SU-DHL-6 (cell line): ENCODE data around the gene JSRP1.

Source experiments
- H2AFZ ChIP-seq: fragments of 200-600 bp; sonication (generic); 2 replicates; pipeline ENCODE4 v1.6.1; 2014; ENCODE audit warnings: low read depth, mild to moderate bottlenecking, moderate library complexity, mixed read lengths, antibody characterized with exemption, low read length; ENCODE audit not compliant: severe bottlenecking
- H3F3A ChIP-seq: fragments of 200-600 bp; shearing (Covaris generic); 2 replicates; pipeline ENCODE4 v1.6.0; 2016; ENCODE audit warnings: antibody characterized with exemption, mild to moderate bottlenecking; ENCODE audit not compliant: insufficient read depth
- H3K27ac ChIP-seq: fragments of 200-600 bp; sonication (generic); 2 replicates; pipeline ENCODE4 v1.5.1; 2016; ENCODE audit warnings: low read depth, mild to moderate bottlenecking, low read length, moderate library complexity, mixed read lengths
- H3K27me3 ChIP-seq: fragments of 200-600 bp; sonication (generic), shearing (Covaris generic); 2 replicates; pipeline ENCODE4 v1.6.0; 2014; ENCODE audit warnings: mild to moderate bottlenecking, low read length
- H3K36me3 ChIP-seq: fragments of 200-600 bp; sonication (generic); 2 replicates; pipeline ENCODE4 v1.6.1; 2014; ENCODE audit warnings: mild to moderate bottlenecking, low read length, mixed read lengths
- H3K4me2 ChIP-seq: fragments of 300-600, 200-600 bp; shearing (Covaris generic), sonication (generic); 2 replicates; pipeline ENCODE4 v1.6.0; 2014; ENCODE audit warnings: low read length, low read depth, mild to moderate bottlenecking; ENCODE audit not compliant: poor library complexity, severe bottlenecking
- H3K4me3 ChIP-seq: fragments of 200-600 bp; sonication (generic); 2 replicates; pipeline ENCODE4 v1.5.1; 2014; ENCODE audit warnings: antibody characterized with exemption, low read length, mild to moderate bottlenecking, mixed read lengths; ENCODE audit not compliant: insufficient read depth, poor library complexity, severe bottlenecking
- H3K79me2 ChIP-seq: fragments of 200-600 bp; sonication (generic); 2 replicates; pipeline ENCODE4 v1.6.1; 2014; ENCODE audit warnings: mild to moderate bottlenecking, low read length, moderate library complexity; ENCODE audit not compliant: insufficient read depth
- H3K9ac ChIP-seq: fragments of 200-600 bp; sonication (generic); 2 replicates; pipeline ENCODE4 v1.7.0; 2014; ENCODE audit warnings: mild to moderate bottlenecking, low read length
- H3K9me2 ChIP-seq: fragments of 200-600 bp; sonication (generic); replicated peaks from 2 replicates; pipeline ENCODE4 v1.6.1; 2014; ENCODE audit warnings: low read length; ENCODE audit not compliant: insufficient read depth
- H3K9me3 ChIP-seq: fragments of 200-600 bp; sonication (generic); 2 replicates; pipeline ENCODE4 v1.6.1; 2014; ENCODE audit warnings: low read length, mixed read lengths; ENCODE audit not compliant: insufficient read depth
- H4K20me1 ChIP-seq: fragments of 200-600 bp; sonication (generic); 2 replicates; pipeline ENCODE4 v1.6.1; 2014; ENCODE audit warnings: low read depth, mild to moderate bottlenecking, antibody characterized with exemption, low read length, moderate library complexity, mixed read lengths
- EZH2phosphoT487 ChIP-seq: fragments of 200-600 bp; sonication (generic), shearing (Covaris generic); conservative IDR thresholded peaks from 2 replicates; pipeline ENCODE4 v1.6.1; 2018; ENCODE audit warnings: mild to moderate bottlenecking, antibody characterized with exemption, low read length, moderate library complexity, mixed read lengths
- TF ChIP-seq, protein P1 (sequence below): fragments of 200-600 bp; sonication (generic); IDR thresholded peaks from one replicate; pipeline ENCODE4 v1.5.1; 2017; ENCODE audit warnings: antibody characterized with exemption, mild to moderate bottlenecking, low read length, moderate library complexity; ENCODE audit not compliant: insufficient read depth, poor library complexity, severe bottlenecking

The JSRP1 gene

DNA sequence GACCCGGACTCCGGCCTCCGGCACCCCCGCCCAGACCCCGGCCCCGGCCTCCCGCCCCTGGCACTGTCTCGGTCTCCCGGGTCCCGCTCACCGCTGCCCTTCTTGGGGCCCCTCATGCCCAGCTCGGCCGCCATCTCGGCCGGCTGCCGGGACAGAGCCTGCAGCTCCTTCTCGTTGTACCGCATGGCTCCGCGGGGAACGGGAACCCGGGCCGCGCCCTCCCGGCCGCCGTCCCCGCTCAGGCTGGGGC is 20.2 kb downstream of the JSRP1 start:
- no peaks in the 10 kb centered on the region for H3K36me3 ChIP-seq
- H3K9me2 ChIP-seq: no peaks in the 10 kb centered on the region
- peak overlapping the region; percentile 90 for H3K4me3 ChIP-seq
- peak overlapping the region; percentile 95 for H3K9ac ChIP-seq
- H4K20me1 ChIP-seq: peaks cover 8% of the 10 kb centered on the region; the same call in 1 of the 2 replicates
- peak overlapping the region; percentile 81 for H3K27ac ChIP-seq
- peaks cover 67% of the 10 kb centered on the region for H3K79me2 ChIP-seq
- H3F3A ChIP-seq: peaks cover 17% of the 10 kb centered on the region; the same call in 1 of the 2 replicates
- no peak overlapping the region for H2AFZ ChIP-seq
- H3K27me3 ChIP-seq: no peaks in the 10 kb centered on the region
- TF ChIP-seq EZH2phosphoT487: no peak
- TF ChIP-seq, protein P1, sequence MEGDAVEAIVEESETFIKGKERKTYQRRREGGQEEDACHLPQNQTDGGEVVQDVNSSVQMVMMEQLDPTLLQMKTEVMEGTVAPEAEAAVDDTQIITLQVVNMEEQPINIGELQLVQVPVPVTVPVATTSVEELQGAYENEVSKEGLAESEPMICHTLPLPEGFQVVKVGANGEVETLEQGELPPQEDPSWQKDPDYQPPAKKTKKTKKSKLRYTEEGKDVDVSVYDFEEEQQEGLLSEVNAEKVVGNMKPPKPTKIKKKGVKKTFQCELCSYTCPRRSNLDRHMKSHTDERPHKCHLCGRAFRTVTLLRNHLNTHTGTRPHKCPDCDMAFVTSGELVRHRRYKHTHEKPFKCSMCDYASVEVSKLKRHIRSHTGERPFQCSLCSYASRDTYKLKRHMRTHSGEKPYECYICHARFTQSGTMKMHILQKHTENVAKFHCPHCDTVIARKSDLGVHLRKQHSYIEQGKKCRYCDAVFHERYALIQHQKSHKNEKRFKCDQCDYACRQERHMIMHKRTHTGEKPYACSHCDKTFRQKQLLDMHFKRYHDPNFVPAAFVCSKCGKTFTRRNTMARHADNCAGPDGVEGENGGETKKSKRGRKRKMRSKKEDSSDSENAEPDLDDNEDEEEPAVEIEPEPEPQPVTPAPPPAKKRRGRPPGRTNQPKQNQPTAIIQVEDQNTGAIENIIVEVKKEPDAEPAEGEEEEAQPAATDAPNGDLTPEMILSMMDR: no peak
- peak overlapping the region; percentile 97 for H3K4me2 ChIP-seq
- H3K9me3 ChIP-seq: no peaks in the 10 kb centered on the region

DNA sequence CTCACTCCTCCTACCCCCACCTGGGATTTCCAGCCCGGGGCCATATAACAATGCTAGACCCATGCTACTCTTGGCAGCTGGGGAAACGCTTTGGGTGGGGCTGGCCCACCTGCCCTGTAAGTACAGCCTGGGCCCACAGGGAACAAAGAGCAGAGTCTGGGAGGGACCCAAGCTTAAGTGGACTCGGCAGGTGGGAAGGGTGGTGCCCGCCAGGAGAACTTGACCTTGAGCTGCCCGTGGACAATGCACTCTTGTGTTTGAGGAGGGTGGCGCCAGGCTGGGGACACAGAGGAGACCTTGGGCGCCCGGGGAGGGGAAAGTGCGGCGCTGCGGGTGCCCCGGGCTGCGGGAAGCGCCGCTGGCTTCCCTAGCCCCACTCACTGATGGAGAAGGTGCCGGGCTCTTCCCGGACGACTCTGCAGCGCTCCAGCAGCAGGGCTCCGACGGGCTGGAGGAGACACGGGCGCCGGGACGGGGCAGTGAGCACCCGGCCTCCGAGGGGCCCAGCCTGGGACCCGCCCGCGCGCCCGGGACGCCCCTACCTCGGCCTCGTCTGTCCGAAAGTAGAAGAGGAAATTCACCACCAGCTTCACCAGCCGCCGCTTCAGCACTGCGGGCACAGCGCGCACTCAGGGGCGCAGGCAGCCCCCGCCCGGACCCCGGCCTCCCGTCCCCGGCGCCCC is 20.7 kb downstream of the JSRP1 start:
- Histone ChIP-seq H3K36me3 (no peaks in the 10 kb centered on the region), H3F3A (peaks cover 17% of the 10 kb centered on the region; the same call in 1 of the 2 replicates), H4K20me1 (0 out of 2 replicates have a peak, but pooled peaks cover 8% of the 10 kb centered on the region), H3K9ac (peak overlapping the region; percentile 95), H3K9me3 (no peaks in the 10 kb centered on the region), H3K27me3 (no peaks in the 10 kb centered on the region), H3K4me3 (peak overlapping the region; percentile 90), H3K27ac (peak overlapping the region; percentile 81), H3K4me2 (peak overlapping the region; percentile 97), H3K79me2 (peaks cover 62% of the 10 kb centered on the region), H3K9me2 (no peaks in the 10 kb centered on the region), H2AFZ (no peak overlapping the region)
- TF ChIP-seq, protein P1: no peak
- no peak for TF ChIP-seq EZH2phosphoT487

DNA sequence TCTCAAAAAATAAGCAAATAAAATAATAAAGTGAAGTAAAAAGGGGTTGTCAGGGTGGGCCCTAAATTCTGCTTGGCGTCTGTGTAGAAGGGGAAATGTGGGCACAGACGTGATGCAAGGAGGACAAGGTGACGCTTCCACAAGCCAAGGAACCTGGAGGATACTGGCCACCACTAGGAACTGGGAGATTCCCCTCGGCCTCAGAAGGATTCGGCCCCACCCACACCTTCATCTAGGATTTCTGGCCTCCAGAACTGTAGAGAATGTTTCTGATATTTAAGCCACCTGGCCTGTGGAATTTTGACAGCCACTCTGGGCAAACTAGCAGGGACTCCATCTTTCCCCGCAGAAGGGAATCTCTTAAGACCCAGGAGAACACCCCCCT is 21.2 kb downstream of the JSRP1 start:
- H3K27me3 ChIP-seq: no peaks in the 10 kb centered on the region
- H3K79me2 ChIP-seq: peaks cover 57% of the 10 kb centered on the region
- peak overlapping the region; percentile 95 for H3K9ac ChIP-seq
- peak overlapping the region; percentile 90 for H3K4me3 ChIP-seq
- peak overlapping the region; percentile 97 for H3K4me2 ChIP-seq
- H3K9me3 ChIP-seq: no peaks in the 10 kb centered on the region
- H3K9me2 ChIP-seq: no peaks in the 10 kb centered on the region
- no peak overlapping the region for H2AFZ ChIP-seq
- peaks cover 17% of the 10 kb centered on the region; the same call in 1 of the 2 replicates for H3F3A ChIP-seq
- H3K27ac ChIP-seq: peak overlapping the region; percentile 81
- 0 out of 2 replicates have a peak, but pooled peaks cover 8% of the 10 kb centered on the region for H4K20me1 ChIP-seq
- H3K36me3 ChIP-seq: no peaks in the 10 kb centered on the region
- TF ChIP-seq, protein P1: no peak
- no peak for TF ChIP-seq EZH2phosphoT487
